ENCODE results near the gene TES.

DNA sequence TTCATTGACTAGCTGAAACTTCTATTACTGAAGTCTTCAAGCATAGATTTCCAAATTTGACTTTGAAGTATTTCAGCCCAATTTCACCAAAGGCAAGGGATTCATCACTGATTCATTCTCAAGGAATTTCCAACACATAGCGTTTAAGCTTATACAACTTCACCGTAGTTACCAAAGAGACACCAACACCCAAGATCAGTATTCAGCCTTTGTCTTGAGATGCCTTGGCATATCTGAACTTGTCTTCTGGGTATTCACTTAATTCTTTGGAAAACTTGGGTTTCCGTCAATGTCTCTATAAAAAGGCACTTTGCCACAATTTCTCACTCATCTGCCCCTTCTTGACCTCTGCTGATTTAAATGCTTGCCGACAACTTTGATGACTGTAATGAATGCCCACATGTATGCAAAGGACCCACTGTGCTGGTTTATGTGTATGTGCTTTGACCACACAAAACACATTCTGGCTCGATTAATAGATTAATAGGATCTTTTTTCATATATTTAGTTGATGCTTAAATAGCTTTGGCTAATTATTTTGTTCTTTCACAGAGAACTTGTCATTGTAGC, 49.6 kb downstream of the TES start:
- TF ChIP-seq, protein P1, sequence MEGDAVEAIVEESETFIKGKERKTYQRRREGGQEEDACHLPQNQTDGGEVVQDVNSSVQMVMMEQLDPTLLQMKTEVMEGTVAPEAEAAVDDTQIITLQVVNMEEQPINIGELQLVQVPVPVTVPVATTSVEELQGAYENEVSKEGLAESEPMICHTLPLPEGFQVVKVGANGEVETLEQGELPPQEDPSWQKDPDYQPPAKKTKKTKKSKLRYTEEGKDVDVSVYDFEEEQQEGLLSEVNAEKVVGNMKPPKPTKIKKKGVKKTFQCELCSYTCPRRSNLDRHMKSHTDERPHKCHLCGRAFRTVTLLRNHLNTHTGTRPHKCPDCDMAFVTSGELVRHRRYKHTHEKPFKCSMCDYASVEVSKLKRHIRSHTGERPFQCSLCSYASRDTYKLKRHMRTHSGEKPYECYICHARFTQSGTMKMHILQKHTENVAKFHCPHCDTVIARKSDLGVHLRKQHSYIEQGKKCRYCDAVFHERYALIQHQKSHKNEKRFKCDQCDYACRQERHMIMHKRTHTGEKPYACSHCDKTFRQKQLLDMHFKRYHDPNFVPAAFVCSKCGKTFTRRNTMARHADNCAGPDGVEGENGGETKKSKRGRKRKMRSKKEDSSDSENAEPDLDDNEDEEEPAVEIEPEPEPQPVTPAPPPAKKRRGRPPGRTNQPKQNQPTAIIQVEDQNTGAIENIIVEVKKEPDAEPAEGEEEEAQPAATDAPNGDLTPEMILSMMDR (IDR thresholded peaks at IDR 0.05; ENCODE audit: low read depth, low read length), result no peak
- TF ChIP-seq EZH2phosphoT487 (IDR thresholded peaks at IDR 0.05; ENCODE audit: low read depth), result no peak
